ENCODE measurements around the gene ACP1.

Gene ACP1

DNA sequence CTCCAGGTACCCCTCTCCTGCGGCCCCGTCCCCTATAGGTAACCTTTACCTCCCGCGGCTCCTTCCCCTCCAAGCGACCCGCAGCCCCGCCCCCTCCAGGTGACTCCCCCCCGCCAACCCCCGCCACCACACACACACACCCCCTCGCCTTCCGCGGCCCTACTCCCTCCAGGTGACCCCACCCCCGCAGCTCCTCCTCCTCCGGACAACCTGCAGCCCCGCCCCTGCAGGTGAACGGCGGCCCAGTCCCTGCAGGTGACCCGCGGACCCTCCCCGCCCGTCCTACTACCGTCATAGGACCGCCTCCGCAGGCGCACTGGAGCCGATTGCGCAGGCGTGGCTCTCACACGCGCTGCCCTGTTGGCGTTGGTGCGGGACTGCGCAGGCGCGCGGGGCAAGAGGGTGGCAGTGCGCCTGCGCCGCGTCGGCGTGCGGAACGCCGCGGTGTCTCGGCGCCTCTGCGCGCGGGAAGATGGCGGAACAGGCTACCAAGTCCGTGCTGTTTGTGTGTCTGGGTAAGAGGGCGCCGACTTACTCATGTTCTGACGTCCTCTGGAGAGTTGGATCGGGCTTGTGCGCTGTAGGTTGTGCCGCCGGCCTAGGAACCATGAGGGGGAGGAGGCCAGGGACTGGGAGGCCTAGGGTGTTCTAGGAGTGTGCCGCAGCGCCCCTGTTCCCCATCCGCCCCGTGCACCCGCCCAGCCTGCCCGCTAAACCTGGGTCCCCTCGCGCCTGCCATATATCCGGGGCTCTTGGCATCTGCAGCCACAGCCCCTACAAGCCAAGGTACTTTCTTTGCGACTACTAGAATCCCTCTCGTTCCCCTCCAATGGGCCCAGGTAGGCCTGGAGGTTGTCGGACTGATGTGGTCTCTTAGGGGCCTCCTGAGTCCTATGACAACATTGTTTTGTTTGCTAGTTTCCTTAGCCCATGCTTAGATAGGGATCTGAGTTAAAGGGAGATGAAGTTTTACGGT lies at the start of gene ACP1:
TSS of gene ACP1 (plus strand) at position 455 of the 976 bp plus-strand sequence. CDS start at position 473, 18 bp downstream.
- DNase-seq (ENCODE audit: low read depth): peak; percentile 88

DNA sequence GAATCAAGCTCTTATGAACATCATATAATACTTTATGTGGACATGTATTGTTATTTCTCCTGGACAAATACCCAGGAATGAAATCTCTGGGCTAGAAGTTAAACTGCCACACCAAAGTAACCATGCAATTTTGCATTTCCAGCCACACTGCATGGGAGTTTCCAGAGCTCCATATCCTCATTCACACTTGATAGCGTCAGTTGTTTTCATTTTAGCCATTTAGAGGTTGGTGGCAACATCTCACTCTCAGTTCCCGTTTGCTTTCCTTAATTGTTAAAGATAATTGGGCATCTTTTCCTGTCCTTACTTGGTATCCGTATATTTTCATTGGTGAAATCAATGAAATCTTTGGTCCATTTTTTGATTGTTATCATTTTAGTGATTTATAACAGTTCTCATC lies 48.7 kb upstream of the ACP1 start:
- no peak for DNase-seq (ENCODE audit: low read depth)

DNA sequence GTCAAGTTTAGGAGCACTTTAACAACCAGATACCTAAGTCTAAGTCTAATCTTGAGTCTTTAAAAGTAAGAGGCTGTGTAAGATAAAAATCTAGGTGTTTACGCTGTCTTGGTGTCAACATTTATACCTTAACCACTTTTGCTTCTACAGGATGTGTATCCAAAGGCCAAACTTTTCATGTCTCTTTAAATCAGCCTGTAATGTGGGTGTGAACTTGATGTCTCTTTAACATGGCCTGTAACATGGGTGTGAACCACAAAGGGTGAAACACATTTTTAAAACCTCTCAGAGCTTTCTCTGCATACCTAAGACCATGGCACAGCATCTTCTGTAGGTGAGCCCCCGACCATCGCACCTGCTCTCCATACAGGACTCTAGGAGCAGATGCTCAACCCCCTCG lies 41.3 kb upstream of the ACP1 start:
- DNase-seq (ENCODE audit: low read depth): no peak

DNA sequence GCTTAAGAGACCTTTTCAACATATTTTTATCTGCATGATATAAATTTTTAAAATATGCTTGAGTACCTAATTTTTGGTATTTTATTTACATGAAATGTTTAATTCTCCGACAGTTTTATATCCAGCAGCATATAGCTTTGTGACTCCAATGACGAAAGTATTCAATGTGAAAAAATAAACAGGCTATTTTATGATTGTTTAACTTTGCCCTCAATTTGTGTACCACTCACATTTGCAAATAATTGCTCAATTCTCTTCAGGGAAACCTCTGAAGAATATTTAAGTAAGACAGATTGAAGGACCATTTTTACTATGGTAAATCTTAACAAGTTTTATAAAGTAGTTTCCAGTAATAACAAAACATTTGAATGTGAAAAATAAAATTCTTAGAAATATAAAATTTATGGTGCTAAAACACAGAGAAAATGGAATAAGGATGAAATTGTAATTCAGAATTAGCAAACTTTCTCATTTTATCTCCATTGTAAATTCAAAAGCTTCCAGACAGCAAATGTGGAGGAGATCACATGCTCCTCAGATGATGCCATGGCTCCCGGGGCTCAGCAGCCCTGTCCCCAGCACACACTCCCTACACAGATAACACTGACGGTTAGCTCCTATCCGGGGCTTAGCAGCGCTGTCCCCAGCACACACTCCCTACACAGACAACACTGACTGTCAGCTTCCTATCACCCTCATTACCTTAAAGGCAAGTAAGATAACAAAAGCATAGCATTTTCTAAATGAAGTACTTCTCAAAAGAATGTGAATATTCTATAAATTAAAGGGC lies 40.6 kb upstream of the ACP1 start:
- no peak for DNase-seq (ENCODE audit: low read depth)

DNA sequence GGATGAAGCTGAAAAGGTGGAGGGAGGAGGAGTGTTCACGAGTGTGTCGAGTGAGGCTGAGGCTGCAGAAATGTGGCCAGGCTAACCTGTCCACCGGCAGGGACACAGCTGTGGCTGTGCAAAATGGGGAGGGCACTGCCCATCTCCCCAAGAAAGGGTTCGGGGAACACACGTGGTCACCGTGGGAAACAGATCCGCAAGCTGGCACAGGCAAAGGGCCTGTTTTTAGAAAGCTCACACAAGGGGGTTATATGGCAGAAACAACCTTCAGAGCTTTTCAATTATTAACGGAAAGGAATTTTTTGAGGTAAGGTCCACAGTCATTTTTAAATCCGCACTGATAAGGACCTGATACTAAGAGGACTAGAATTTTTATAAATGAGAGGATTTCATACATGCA lies 36.6 kb upstream of the ACP1 start:
- DNase-seq (ENCODE audit: low read depth): no peak

DNA sequence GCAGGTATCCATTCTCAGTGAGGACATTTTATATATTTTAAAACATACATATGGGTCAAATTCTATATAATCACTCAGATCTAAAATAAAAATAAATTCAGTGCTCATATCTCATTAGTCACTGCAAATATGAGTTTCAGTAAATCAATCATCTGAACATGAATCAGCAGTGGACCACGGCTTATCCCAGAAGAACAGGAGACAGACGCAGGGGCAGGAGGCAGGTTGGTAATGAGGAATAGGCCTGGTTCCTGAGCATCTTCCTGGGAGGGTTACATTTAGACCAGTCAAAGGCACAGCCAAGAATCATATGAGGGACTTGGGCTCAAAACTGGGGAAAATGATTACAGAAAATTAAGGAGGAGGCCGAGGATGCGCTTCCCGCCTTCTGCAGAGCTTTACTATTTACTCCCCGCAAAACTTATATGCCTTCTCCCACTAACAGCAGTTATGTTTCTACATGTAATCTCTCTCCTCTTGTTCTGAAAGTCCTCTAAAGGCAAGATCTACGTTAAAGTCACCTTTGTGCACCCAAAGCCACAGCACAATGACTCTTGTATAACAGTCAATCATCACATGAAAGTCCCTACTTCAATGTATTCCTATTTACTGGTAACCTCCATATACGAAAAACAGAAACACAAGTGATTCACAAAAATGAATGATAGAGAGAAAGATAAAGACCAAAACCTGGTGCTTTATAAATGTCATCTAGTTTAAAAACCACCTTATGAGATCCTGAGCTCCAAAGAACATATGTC lies 36.0 kb upstream of the ACP1 start:
- no peak for DNase-seq (ENCODE audit: low read depth)

DNA sequence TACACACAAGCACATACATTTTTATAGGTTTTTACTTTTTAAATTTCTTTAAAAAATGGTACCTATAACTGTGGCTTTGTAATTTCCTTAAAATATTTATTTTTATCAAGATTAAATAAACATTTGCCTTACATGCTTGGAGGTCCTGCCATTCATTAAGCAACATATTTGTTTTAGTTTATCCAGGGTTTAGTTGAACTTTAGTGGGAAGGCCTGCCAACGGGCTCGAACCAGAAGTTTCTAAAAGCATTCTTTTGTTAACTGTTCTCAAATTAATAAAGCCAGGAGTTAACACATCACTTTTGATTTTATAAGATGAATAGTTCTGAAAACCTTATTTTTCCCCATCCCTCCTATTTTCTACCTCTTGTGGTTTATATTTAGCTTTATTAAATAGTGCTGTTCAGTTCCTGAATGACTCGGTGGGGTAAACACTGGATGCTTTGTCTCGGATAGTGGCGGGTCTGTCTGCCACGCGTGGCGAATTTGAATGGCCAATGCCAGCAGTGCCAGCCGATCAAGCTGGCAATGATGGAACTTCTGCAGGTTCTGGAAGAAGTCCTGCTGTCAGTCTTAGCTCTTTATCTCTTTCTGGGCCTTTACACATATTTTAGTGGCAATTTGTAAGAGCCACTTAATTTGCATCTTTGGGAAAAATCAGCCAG lies 33.1 kb upstream of the ACP1 start:
- no peak for DNase-seq (ENCODE audit: low read depth)

DNA sequence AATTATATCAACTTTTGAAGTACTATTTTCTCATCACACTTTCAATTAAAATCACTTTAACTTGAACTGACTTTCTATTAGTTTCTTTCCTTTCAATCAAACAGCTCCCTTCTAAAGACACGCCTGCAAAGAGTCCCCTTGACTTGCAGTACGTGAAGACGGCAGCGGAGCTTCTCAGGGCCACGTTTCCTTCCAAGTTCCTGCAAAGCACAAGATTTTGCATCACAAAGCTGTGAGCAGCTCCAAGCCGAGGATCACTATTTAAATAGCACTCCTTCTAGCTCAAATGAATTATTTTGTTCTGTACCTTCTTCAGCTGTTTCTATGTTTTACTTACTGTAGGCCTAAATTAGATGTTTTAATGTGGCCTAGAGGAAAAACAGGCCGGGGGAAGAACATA lies 31.7 kb upstream of the ACP1 start:
- DNase-seq (ENCODE audit: low read depth): no peak

DNA sequence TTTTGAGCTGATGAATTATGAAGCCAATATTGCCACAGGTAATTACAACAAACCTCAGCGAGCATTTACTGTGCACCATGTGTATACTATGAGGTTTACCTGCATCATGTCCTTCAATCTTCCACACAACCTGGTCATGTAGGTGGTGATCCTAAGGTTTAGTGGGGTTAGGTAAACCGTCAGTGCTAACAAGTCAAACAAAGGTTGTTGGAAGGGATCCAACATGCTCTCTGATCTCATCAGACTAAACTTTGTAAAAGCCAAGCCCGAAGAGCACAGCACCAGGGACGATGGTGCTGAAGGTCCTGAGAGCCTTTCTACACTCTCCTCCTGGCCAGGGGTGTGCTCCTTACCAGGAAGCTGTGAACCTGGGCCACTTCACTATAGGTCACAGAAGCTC lies 30.3 kb upstream of the ACP1 start:
- no peak for DNase-seq (ENCODE audit: low read depth)

DNA sequence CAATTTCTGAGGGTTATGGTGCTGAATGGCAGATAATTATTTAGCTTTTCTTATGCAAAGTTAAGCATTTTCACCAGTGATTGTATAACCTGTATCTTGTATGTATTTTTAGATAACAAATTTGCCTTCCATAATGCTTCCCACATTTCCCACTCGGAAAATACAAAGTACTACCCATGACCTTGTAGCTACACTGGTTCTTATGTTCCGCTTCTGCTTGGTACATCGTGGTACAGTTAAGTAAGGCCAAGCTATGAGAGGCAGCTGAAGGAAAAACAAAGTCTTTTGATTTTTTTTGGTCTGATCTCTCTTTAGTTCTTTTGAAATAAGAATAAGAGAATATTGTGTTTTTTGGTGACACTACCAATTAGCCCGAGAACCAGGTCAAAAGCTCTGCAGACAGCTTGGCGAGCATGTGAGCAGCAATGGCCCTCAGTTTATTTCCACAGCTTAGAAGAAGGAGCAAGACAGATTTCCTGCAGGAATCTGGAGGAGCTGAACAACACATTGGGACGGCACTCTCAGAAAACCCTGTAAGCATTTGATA lies 27.7 kb upstream of the ACP1 start:
- no peak for DNase-seq (ENCODE audit: low read depth)

DNA sequence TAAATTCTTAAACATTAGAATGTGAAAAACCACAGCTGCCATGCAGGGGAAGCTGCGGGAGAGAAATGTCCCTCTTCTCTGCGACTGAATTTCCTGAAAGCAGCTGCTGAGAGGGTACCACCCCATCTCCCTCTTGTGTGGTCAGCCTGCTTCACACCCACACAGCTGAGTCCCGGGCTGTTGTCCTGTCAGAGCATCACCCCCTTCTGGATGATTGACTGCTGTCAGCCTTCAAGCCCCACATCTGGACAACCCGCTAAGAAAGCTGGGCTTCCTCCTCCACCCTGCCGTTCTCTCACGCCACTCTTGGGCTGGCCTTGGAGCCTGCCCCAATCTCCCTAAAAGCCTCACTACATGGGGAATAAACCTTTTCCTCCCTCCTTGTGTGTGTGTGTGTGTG lies 26.9 kb upstream of the ACP1 start:
- DNase-seq (ENCODE audit: low read depth): no peak

DNA sequence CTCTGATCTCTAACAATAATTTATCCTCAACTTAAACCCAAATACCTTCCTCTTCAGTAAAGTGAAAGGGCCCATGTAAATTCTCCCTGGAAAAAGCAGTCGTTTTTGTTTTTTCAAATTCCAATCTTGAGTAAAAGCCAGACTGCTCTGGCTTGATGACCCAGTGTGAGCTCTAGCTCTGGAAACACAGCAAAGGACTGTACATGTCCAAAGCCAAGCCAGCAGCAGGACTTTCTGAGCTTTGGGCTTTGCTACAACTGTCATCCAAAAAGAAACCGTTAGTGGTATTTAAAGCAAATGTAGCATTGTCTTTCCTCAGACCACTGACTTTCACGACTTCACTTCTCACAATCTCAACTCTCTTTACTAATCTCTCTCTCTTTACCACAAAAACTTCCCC lies 26.3 kb upstream of the ACP1 start:
- no peak for DNase-seq (ENCODE audit: low read depth)

DNA sequence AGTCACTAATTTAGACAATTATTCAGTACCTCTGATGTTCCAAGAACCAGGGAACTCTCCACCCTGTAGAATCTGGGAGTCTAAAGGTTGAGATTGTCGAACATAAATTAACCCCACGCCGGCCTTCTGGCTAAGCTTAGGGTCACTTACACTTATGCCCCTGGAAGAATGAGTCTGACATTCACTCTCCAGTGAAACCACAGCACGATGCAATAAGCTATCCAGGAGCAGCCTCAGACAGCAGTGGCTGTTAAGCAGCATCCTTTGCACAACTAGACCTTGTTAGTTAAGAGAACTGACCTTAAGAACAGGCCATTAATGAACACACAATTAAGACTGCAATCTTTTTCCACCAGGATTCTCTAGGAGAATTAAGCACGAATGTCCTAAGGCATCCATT lies 25.9 kb upstream of the ACP1 start:
- DNase-seq (ENCODE audit: low read depth): no peak

DNA sequence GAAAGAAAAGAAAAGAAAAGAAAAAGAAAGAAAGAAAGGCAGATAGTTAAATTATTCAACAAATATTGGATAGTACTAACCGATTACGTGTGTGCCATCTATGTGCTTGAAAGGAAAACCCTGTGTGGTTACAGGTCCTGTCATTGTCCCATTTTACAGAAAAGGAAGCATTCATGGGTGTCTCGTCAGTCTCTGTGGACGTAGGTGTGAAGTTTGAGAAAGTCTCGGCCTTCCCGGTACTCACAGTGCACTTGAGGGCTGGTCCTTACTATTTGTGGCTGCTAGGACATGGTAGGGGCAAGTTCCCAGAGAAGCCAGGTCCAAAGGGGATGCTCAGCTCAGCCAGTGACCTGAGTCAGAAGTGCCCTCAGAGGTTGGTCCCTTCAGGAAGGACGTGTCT lies 20.2 kb upstream of the ACP1 start:
- DNase-seq (ENCODE audit: low read depth): no peak

DNA sequence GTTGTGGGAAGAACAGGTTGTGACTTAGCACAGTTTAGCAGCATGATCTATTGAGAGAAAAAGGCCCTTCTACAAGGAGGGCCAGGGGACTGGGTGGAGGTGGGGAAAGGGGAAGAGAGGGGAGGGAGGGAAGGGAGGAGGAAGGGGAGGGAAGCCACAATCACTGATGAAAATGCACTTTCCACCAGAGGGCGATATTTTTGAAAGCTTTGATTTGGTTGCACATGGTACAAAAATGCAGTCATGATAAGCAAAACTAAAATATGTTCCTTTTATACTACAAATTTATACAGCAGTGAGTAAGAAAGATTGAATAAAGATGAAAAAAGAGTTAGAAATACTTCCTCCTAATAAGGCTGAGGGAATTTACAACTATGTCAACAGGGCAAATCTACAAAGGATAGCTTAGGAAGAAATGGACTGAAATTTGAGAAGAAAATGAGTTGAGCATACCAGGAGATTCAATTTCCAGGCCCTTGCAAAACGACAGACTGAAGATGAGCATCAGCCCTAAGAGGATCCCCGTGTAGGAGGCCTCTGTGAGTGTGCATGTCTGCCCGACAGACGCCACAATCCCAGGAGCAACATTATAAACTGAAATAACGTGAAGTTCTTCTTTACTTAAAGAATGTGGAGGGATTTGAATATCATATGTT lies 18.1 kb upstream of the ACP1 start:
- DNase-seq (ENCODE audit: low read depth): no peak

DNA sequence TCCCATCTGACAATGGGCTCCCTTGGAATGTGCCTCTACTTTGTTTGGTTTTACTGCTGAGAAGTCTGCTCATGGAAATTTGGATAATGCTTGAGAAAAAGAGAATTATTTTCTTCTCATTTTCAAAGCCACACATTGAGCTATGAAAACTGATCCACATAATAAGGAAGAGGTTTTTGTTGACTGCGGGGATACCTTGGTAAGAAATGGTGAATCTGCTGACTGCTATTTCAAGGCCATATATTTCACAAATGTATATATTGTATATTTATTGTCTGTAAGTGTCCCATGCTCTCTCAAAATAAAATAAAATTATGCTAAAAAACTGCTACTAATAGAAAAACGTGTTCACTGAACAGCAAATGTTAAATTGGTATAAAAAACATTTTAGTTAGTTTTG lies 16.0 kb upstream of the ACP1 start:
- no peak for DNase-seq (ENCODE audit: low read depth)

DNA sequence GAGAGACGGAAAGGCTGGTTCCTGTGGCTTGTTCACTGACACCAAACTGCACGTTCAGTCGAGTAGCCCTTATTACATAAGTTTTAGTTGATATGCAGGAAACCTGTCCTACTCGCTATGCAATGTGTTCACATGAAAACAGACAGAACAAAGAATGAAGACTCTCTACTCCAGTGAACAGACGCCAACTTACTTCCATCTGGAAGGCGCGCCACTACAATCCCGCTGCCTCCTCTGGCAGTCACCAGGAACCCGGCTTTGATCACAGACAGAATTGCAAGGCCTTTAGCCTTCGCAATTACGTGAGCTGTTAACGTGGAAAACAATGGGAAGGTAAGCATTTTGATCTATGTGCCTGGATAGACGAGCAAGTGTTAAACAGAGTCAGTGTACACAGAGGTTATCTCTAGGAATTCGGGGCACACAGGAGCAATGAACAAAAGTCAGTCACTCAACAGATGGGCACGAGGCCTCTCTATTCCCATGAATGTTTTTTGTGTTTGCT lies 15.2 kb upstream of the ACP1 start:
- DNase-seq (ENCODE audit: low read depth): no peak

DNA sequence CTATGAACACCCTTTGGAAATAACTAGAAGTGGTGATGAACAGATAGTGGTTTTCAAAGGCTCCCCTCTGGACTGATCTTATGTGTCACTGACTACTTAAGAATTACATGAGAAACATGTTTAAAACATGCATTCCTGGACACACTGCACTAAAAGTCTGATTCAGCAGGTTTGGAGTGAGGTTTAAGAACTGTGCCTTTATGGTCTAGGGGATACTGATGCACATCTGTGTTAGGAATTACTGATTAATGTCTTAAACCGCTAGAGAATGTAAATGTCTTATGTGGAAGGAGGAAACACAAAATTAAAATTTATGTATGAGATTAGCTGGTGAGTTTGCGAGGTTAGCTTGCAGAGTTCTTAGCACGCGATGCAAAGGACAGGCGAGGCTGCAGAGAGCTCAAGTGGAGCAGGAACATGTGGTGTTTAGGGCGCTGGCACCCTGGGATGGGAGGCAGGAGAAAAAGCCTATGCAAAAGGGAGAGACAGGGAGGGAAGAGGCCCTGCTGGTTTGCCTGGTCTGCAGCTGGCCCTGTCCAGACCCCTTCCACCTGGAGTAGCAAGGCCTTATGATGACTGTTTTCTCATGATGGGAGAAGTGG lies 12.6 kb upstream of the ACP1 start:
- DNase-seq (ENCODE audit: low read depth): no peak

DNA sequence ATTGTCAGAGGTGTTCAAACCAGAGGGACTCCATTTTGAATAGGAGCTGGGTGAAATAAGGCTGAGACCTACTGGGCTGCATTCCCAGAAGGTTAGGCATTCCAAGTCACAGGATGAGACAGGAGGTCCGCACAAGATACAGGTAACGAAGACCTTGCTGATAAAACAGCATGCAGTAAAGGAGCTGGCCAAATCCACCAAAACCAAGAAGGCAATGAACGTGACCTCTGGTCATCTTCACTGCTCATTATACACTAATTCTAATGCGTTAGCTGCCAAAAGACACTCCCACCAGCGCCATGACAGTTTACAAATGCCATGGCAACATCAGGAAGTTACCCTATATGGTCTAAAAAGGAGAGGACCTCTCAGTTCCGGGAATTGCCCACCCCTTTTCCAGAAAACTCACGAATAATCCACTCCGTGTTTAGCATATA lies 11.5 kb upstream of the ACP1 start:
- DNase-seq (ENCODE audit: low read depth): no peak

DNA sequence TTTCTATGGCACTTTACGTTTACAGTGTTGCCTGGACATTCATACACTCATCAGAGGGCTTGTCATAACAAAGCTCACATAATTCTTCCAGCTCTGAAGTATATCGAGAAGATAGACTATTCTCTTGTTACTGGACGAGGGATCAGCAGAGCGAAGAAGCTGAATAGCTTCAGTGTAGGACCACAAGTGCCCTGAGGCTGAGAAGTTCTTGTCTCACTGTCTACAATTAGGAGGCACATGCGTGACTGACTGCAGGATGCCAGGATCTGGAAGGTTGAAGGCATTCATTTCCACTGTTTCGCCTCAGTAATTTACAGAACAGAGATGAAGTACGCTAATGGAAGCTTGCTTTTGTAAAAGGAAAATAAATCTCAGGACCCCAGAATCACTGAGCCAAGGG lies 10.5 kb upstream of the ACP1 start:
- no peak for DNase-seq (ENCODE audit: low read depth)

Data from stimulated activated CD8-positive, alpha-beta memory T cell treated with anti-CD3 and anti-CD28 coated beads, Interleukin-15, amount 100 ng/mL, for 24 hours (primary cell).